Measurements from ENCODE around the gene ZNF469. TPM values are rescaled to one million over a fixed set of nuclear protein-coding genes. Genes with fewer than 3 reads are reported as not detected.
"Not testable (repeated sequence)": the region's sequence is repeated elsewhere in the genome, so short reads cannot be mapped to it uniquely, and the experiment has no call there.

The ZNF469 gene
- total RNA-seq, 2 donors from 2014 or later = 4.5 to 11.3 TPM

DNA sequence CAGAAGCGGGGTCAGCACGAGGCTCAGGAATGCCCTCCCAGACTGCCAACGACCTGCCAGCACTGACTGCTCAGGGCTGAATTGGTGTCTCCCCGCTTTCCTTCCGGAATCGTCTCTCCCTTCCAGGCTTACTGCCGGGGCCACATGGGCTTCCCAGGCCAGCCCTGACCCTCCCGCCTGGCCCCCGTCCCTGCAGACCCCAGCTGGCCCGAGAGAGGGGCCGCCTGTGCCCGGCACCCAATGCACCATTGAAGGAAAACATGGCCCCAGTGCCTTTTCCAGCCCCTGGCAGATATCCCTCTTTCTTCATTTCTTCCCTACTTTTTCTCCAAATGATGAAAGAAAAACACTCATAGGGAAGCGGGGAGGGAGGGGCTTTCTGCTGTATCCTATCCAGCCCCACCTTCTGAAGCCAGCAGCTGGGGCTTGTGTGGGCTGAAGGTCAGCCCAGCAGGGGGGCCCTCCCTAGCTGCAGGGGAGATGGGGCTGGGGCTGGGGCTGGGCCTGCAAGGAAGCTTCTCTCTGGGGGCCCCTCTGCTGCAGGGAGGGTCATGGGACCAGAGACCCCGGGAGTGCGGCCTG lies 25.9 kb downstream of the ZNF469 start:
- DNase-seq (ENCODE audit: low spot score) (no peak), ATAC-seq (ENCODE audit: insufficient number of reproducible peaks, low FRiP score, low read depth) (no peak)

GRCh38 chr16:88409296-88410065 lies 26.7 kb downstream of the ZNF469 start:
- Histone ChIP-seq H3K4me3 (no peak overlapping the region), H3K36me3 (no peaks in the 10 kb centered on the region), H3K9me3 (no peaks in the 10 kb centered on the region), H3K4me1 (ENCODE audit: control insufficient read depth in 1 of 2, low read depth in 2 of 2) (peaks cover 5 to 16% of the 10 kb centered on the region in 2 donors), H3K27me3 (replicated peaks; ENCODE audit: insufficient read depth) (no peaks in the 10 kb centered on the region), H3K27ac (no peak overlapping the region)
- no peak for TF ChIP-seq CTCF (IDR thresholded peaks at IDR 0.05)
- ATAC-seq (ENCODE audit: insufficient number of reproducible peaks, low FRiP score, low read depth) (no peak), DNase-seq (ENCODE audit: low spot score) (no peak)

More for the DNA sequence above, 25.9 kb downstream of the ZNF469 start:
- Histone ChIP-seq H3K4me3 (no peak overlapping the region), H3K4me1 (ENCODE audit: control insufficient read depth in 1 of 2, low read depth in 2 of 2) (peaks cover 5 to 16% of the 10 kb centered on the region in 2 donors), H3K27me3 (replicated peaks; ENCODE audit: insufficient read depth) (no peaks in the 10 kb centered on the region), H3K36me3 (no peaks in the 10 kb centered on the region), H3K27ac (no peak overlapping the region), H3K9me3 (no peaks in the 10 kb centered on the region)
- no peak for TF ChIP-seq CTCF (IDR thresholded peaks at IDR 0.05)

GRCh38 chr16:88410297-88410968 lies 27.7 kb downstream of the ZNF469 start:
- H3K4me1 ChIP-seq (ENCODE audit: control insufficient read depth in 1 of 2, low read depth in 2 of 2) = peaks cover 5 to 12% of the 10 kb centered on the region in 2 donors
- not testable (repeated sequence) for ATAC-seq (ENCODE audit: insufficient number of reproducible peaks, low FRiP score, low read depth); DNase-seq (ENCODE audit: low spot score); H3K36me3 ChIP-seq; H3K4me3 ChIP-seq; H3K27me3 ChIP-seq (replicated peaks; ENCODE audit: insufficient read depth); H3K27ac ChIP-seq; H3K9me3 ChIP-seq

GRCh38 chr16:88411951-88412576 lies 29.3 kb downstream of the ZNF469 start:
- Histone ChIP-seq H3K36me3 (no peaks in the 10 kb centered on the region), H3K9me3 (no peaks in the 10 kb centered on the region), H3K27me3 (replicated peaks; ENCODE audit: insufficient read depth) (no peaks in the 10 kb centered on the region), H3K4me3 (no peak overlapping the region), H3K4me1 (ENCODE audit: control insufficient read depth in 1 of 2, low read depth in 2 of 2) (no peaks in the 10 kb centered on the region), H3K27ac (no peak overlapping the region)
- no peak for DNase-seq (ENCODE audit: low spot score)
- no peak for ATAC-seq (ENCODE audit: insufficient number of reproducible peaks, low FRiP score, low read depth)
- no peak for TF ChIP-seq CTCF (IDR thresholded peaks at IDR 0.05)

- ATAC-seq (ENCODE audit: insufficient number of reproducible peaks, low FRiP score, low read depth) (no peak), DNase-seq (ENCODE audit: low spot score) (no peak)
- H3K9me3 ChIP-seq = no peaks in the 10 kb centered on the region
- no peak overlapping the region for H3K27ac ChIP-seq
- H3K36me3 ChIP-seq = no peaks in the 10 kb centered on the region
- H3K4me1 ChIP-seq (ENCODE audit: control insufficient read depth in 1 of 2, low read depth in 2 of 2) = no peaks in the 10 kb centered on the region
- no peaks in the 10 kb centered on the region for H3K27me3 ChIP-seq (replicated peaks; ENCODE audit: insufficient read depth)
- no peak for TF ChIP-seq CTCF (IDR thresholded peaks at IDR 0.05)
- no peak overlapping the region for H3K4me3 ChIP-seq
These were observed 30.0 kb downstream of the ZNF469 start for GRCh38 chr16:88412766-88413165.

All from thoracic aorta (tissue), 2 donors.